GM13977 (cell line): ENCODE results near the gene ASB2.

Experiments used
- DNase-seq: peaks from one replicate; pipeline ENCODE4 v3.0.0; 2012; ENCODE audit warnings: low spot score
- in situ Hi-C: fragments of 300-500 bp; cut with MboI; formaldehyde crosslinking; loops from one replicate; pipeline ENCODE4 v1.12.0; 2022; ENCODE audit warnings: low sequenced_read_pairs, low pct_unique_long_range_greater_than_20kb, mixed read lengths, inconsistent platforms; ENCODE audit not compliant: unreplicated experiment
- TF ChIP-seq, protein P1 (sequence below): IDR thresholded peaks from 2 replicates; pipeline ENCODE4 v1.5.1; 2012; ENCODE audit warnings: mild to moderate bottlenecking, control low read depth; ENCODE audit not compliant: insufficient read depth; ENCODE audit errors: extremely low read depth, missing control alignments

Gene ASB2

DNA sequence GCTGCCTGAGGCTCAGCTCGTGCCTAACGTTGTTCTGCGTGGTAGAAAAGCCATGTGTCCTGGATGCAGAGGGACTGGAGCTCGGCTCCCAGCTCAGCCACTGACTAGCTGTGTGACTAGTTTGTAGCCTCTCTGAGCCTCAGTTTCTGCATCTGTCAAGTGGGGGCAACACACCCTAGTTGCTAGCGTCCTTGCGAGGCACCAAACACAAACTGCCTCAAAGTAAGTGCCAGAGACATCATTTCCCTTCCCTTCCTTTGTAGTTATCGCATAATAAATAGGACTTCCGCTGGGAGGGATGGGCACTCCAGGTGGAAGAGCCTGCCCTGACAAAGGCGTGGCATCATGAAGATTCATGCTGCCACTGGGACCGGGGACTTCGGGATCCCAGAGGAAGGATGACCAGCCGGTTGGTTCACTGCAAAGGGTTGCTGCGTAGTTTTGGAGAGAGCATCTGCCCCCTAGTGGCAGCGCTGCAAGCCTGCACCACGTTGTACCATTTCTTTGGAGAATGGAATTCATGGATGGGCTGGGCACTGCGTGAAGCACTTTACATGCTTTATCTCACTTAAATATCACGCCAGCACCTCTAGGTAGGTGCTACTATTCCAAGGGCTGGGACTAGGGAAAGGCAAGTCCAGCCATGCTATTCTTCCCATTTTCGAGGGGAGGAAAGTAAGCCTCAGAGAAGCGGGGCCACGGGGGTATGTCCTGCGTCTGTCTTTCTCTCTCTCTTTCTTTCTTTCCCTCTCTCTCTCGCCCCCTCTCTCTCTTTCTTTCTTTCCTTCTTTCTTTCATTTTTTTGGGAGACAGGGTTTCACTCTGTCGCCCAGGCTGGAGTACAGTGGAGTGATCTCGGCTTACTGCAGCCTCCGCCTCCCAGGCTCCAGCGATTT is 25.4 kb upstream of the ASB2 start:
- DNase-seq = peak; percentile 79
- TF ChIP-seq, protein P1, sequence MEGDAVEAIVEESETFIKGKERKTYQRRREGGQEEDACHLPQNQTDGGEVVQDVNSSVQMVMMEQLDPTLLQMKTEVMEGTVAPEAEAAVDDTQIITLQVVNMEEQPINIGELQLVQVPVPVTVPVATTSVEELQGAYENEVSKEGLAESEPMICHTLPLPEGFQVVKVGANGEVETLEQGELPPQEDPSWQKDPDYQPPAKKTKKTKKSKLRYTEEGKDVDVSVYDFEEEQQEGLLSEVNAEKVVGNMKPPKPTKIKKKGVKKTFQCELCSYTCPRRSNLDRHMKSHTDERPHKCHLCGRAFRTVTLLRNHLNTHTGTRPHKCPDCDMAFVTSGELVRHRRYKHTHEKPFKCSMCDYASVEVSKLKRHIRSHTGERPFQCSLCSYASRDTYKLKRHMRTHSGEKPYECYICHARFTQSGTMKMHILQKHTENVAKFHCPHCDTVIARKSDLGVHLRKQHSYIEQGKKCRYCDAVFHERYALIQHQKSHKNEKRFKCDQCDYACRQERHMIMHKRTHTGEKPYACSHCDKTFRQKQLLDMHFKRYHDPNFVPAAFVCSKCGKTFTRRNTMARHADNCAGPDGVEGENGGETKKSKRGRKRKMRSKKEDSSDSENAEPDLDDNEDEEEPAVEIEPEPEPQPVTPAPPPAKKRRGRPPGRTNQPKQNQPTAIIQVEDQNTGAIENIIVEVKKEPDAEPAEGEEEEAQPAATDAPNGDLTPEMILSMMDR = peak; percentile 97
- in situ Hi-C loops = loop anchor here (5.0 kb wide), 1 partner anchor 59 kb away; no protein-coding TSS in a partner anchor

DNA sequence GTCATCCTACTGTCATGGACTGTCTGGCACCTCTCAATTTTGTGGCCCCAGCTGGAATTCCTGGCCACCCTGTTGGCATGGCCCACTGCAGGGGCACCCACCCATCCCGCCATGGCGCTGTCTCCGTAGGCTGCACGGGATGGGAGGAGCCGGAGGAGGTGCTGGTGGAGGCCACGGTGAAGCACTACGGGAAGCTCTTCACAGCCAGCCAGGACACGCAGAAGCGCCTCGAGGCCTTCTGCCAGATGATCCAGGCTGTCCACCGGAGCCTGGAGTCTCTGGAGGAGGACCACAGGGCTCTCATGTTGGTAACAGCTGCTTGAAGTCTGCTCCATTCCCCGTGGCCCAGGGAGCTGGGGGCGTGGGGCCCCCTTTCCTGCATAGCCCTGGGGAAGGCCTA is 24.6 kb upstream of the ASB2 start:
- TF ChIP-seq, protein P1 = no peak
- DNase-seq = no peak
- in situ Hi-C loops = loop anchor here (5.0 kb wide), 1 partner anchor 59 kb away; no protein-coding TSS in a partner anchor

DNA sequence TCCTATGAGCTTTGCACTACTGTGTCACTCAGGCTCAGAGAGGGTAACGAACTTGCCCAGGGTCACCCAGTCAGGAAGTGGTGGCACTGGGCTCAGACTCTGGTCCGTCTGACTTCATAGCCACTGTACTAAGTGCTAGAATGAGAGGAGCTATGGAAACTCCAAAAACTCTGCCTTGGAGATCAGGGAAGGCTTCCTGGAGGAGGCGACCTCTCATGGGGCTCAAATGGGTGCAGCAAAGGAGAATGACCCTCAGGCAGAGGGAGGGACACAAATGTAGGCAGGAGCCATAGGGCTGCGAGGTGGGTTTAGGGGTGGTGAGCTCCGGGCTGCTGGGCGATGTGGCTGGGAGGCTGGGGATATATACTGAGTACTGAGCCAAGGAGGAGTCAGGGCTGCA is 23.9 kb upstream of the ASB2 start:
- DNase-seq = no peak
- in situ Hi-C loops = loop anchor here (5.0 kb wide), 1 partner anchor 58 kb away; no protein-coding TSS in a partner anchor
- TF ChIP-seq, protein P1 = no peak

DNA sequence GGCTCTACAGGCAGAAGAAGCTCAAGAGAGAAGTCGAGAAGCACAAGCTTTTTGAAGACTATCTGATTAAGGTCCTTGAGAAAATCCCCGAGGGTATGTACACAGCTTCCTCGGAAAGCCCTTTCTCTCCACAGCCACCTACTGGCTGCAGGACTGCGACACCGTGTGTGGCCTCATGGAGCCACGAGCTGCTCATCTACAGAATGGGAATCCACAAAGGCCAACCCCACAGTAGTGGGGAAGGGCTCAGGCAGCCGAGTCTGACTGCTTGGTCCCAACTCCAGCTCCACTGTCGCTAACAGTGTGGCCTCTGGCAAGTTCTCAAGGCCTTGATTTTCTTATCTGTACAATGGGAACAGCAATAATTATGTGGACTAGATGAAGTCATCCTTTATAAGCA is 23.2 kb upstream of the ASB2 start:
- TF ChIP-seq, protein P1 = peak; percentile 5
- DNase-seq = no peak
- in situ Hi-C loops = no loop called here

DNA sequence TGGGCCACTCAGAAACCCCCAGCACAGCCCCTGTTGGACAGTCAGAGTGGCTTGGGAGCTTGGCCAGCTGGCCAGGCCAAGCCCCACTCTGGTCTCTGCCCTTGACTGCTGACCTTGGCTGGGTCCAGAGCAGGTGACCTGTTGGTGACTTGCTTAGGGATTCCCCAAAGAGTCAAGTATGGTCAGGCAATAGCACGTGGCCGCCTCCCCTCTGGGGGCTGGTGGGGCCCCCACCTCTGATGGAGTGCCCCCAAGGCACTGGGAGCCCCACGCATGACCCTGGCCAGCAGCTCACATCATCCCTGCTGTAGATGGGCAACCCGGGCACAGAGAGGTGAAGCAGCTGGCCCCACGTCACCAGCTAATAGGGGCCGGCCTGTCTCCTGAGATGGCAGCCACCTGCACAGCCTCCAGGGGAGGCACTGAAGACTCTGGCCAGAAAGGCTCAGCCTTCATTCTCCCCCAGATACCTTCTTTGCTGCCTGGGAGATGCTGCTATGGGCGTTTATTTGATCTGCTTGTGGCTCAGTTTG is 22.6 kb upstream of the ASB2 start:
- in situ Hi-C loops = no loop called here
- DNase-seq = no peak
- TF ChIP-seq, protein P1 = no peak

DNA sequence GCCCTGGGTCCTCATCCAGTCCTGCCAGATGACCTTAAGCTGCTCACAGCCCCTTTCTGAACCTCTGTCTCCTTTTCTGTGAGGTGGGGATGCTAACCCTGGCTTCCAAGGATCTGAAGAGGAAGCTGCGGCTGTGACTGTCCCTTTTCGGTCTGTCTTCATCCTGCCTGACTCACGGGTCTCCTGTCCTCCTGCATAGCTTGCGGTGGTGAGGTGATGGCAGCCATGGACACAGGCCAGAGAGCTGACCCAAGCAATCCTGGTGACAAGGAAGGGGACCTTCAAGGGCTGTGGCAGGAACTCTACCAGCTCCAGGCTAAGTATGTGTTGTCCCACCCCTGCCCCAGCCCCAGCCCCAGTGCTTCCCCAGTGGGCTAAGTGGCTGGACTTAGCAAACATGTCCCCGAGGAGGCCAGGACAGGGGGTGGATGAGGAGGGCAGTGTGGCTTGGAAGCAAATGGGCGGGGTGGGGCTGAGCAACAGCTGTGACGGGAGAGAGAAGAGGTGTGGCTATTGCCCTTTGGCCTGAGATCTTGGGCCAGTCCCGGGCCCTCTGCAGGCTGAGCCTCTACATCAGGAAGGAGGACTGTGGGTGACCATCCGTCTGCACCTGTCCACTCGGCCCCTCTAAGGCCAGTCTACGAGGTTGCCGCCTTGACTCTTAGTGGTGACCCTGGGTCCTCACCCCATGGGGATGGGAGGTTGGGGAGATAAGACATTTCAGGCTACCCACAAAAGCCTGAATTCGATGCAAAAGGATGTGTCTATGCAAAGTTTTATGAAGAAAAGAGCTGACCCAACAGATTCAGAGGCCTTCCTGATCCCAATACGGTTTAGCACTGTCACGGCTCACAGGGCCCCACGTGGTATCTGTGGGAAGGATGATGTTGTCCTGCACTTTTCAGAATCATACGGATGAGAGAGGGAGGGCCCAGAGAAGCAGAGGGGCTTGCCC is 21.8 kb upstream of the ASB2 start:
- TF ChIP-seq, protein P1 = no peak
- in situ Hi-C loops = no loop called here
- DNase-seq = no peak
